Erythroblast (primary cell): ENCODE results near the gene NRG3.

ENCODE experiments used
- GATA1 ChIP-seq: IDR thresholded peaks from 2 replicates; pipeline ENCODE4 v1.6.1; 2011; ENCODE audit warnings: low read depth, mild to moderate bottlenecking, control low read depth, low read length, moderate library complexity
- POLR2A ChIP-seq: IDR thresholded peaks from 2 replicates; pipeline ENCODE4 v1.6.1; 2011; ENCODE audit warnings: mild to moderate bottlenecking, low read length

- no peak for TF ChIP-seq POLR2A
- TF ChIP-seq GATA1: no peak
Observed at GRCh38 chr10:81961451-81962184, 86.6 kb downstream of the NRG3 start.
